Body of pancreas (tissue), 4 donors: ENCODE data around the gene KCNT2.

Experiments used
- CTCF ChIP-seq, 7 experiments: fragments of 450-650 bp in 4 of 7; fragments of 200-600 bp in 3 of 7; sonication (generic) in 3 of 7; IDR thresholded peaks; one replicate each; pipeline ENCODE4 v1.5.1; 2016 to 2019; ENCODE audit warnings: antibody characterized with exemption in 7 of 7
- POLR2A ChIP-seq, 3 donors: fragments of 450-650 bp; IDR thresholded peaks; one replicate each; pipeline ENCODE4 v1.6.1; 2016; ENCODE audit warnings: antibody characterized with exemption in 3 of 3, mild to moderate bottlenecking in 2 of 3

GRCh38 chr1:196513821-196514220, 94.4 kb downstream of the KCNT2 start:
- no peak for TF ChIP-seq CTCF (IDR thresholded peaks at IDR 0.05)
- no peak for TF ChIP-seq POLR2A (IDR thresholded peaks at IDR 0.05)
